ENCODE results near the gene ZKSCAN1.

ZKSCAN1 gene

DNA sequence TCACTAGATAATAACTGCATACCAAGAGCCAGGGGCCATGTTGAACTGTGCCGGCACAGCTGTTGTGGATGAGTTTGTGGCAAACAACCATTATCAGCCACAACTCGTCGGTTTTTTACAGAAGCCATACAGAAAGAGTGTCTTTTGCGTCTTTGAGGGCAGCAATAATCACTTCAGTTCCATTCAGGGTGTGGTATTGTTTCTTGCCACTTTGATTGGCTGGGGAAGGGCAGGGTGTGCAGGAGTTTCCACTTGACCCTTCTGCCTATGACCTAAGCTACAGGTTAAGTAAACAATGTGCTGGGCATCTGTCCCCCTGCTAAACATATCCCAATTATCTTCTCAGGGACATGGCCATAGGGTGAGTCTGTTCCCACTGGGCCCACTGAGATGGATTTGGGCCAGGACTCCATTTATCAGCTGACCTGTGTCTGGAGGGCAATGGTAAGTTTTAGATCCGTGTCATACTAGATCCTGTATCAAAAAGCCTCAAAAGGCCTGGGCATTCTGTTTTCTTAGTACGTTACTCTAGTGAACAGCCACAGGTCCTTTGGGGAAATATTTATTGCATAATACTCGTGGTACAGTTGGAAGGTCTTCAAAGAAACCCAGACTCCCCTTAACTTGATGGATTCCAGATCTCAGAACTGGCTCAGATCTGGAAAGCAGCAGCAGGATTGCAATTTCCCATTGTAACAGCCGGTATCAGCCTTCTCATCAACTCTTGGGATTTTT, 50.2 kb downstream of the ZKSCAN1 start:
- TF ChIP-seq, protein P1, sequence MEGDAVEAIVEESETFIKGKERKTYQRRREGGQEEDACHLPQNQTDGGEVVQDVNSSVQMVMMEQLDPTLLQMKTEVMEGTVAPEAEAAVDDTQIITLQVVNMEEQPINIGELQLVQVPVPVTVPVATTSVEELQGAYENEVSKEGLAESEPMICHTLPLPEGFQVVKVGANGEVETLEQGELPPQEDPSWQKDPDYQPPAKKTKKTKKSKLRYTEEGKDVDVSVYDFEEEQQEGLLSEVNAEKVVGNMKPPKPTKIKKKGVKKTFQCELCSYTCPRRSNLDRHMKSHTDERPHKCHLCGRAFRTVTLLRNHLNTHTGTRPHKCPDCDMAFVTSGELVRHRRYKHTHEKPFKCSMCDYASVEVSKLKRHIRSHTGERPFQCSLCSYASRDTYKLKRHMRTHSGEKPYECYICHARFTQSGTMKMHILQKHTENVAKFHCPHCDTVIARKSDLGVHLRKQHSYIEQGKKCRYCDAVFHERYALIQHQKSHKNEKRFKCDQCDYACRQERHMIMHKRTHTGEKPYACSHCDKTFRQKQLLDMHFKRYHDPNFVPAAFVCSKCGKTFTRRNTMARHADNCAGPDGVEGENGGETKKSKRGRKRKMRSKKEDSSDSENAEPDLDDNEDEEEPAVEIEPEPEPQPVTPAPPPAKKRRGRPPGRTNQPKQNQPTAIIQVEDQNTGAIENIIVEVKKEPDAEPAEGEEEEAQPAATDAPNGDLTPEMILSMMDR (conservative IDR thresholded peaks at IDR 0.05; ENCODE audit: control insufficient read depth, insufficient read depth, low read depth, low read length) = no peak
- H3K4me3 ChIP-seq (ENCODE audit: control insufficient read depth, low read depth, low read length) = no peak overlapping the region
- peak; percentile 95 for DNase-seq (ENCODE audit: low read depth)

DNA sequence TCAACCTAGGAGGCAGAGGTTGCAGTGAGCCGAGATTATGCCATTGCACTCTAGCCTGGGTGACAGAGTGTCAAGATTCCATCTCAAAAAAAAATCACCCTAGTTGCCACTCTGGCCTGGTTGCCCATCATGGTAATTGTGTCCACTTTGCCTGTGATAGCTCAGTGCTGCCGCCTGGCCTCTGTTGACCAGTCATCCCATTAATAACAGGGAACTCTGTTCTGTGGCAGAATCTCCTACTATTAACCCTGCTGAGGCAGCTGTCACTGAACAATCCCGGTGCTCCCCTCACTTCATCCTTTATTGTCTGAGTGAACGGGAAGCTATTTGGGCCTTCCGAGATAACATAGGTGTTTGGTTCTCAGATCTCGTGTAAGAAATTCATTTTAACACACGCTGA, 51.6 kb downstream of the ZKSCAN1 start:
- TF ChIP-seq, protein P1 (conservative IDR thresholded peaks at IDR 0.05; ENCODE audit: control insufficient read depth, insufficient read depth, low read depth, low read length) = no peak
- DNase-seq (ENCODE audit: low read depth) = no peak
- H3K4me3 ChIP-seq (ENCODE audit: control insufficient read depth, low read depth, low read length) = no peak overlapping the region

DNA sequence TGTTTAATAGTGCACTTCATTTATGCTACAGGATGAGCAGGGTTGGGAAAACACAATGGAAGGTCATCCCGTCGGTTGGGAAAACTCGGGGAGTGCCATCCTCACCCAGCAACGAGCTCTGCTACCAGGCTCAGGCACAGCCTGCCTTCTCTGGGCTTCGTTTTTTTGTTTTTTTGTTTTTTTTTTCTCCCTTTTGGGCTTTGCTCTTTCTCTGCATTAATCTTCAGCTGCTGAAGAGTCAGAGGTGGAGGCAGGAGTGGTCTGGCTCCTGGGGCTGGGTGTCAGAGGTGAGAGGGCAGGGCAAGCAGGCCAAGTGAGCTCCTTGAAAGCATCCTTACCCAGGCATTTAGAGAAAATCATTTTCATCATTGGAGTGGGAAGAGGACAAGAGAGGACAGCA, 54.6 kb downstream of the ZKSCAN1 start:
- DNase-seq (ENCODE audit: low read depth) = no peak
- H3K4me3 ChIP-seq (ENCODE audit: control insufficient read depth, low read depth, low read length) = no peak overlapping the region
- TF ChIP-seq, protein P1 (conservative IDR thresholded peaks at IDR 0.05; ENCODE audit: control insufficient read depth, insufficient read depth, low read depth, low read length) = no peak

DNA sequence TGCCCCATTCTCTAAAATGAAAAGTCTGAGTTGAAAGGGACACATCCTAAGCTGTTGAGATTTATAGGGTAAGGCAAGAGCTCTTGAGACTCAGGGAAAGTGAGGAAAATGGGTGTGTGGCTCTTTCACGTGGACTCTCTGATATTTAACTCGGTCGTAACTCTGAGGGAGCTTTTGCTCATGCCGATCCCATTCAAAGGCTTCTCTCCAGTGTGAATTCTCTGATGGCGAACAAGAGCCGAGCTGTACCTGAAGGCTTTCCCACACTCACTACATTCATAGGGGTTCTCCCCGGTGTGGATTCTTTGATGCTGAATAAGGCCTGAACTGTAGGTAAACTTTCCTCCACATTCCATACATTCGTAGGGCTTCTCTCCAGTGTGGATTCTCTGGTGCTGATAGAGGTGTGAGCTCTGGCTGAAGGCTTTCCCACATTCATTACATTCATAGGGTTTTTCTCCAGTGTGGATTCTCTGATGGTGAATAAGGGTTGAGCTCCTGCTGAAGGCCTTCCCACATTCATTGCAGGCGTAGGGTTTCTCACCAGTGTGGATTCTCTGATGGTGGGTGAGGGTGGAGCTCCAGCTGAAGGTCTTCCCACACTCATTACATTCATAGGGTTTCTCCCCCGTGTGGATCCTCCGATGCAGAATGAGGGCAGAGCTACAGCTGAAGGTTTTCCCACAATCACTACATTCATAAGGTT, 55.8 kb downstream of the ZKSCAN1 start:
- H3K4me3 ChIP-seq (ENCODE audit: control insufficient read depth, low read depth, low read length) = no peak overlapping the region
- DNase-seq (ENCODE audit: low read depth) = no peak
- TF ChIP-seq, protein P1 (conservative IDR thresholded peaks at IDR 0.05; ENCODE audit: control insufficient read depth, insufficient read depth, low read depth, low read length) = no peak

DNA sequence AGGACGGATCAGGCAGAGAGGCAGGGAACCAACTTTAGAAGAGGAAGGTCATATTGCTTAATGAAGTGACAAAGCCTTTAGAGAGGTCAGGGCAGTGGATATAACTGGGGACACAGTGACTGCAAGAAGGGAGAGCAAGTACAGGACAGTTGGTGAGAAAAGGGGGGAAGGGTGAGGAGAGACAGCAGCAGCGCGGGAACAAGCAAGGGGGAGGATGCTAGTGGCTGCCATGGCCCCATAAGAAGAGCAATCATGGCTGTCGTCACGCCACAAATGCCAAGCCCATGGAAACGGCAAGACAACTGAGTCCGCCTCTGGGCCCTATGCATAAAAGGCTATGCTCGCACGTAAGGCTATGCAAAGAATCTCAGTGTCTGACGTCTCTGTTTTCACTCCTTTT, 57.1 kb downstream of the ZKSCAN1 start:
- TF ChIP-seq, protein P1 (conservative IDR thresholded peaks at IDR 0.05; ENCODE audit: control insufficient read depth, insufficient read depth, low read depth, low read length) = no peak
- H3K4me3 ChIP-seq (ENCODE audit: control insufficient read depth, low read depth, low read length) = no peak overlapping the region
- DNase-seq (ENCODE audit: low read depth) = no peak

DNA sequence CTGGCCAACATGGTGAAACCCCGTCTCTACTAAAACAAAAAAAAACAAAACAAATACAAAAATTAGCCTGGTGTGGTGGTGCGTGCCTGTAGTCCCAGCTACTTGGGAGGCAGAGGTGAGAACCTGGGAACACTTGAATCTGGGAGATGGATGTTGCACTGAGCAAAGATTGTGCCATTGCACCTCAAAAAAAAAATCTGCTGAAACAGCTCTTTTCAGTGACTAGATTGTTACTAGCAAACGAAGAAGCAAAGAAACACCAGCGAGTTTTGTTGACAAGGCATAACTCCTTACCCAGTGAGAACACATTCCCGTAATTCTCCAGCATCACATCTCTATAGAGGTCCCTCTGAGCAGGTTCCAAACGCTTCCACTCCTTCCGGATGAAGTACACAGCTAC, 59.4 kb downstream of the ZKSCAN1 start:
- H3K4me3 ChIP-seq (ENCODE audit: control insufficient read depth, low read depth, low read length) = no peak overlapping the region
- DNase-seq (ENCODE audit: low read depth) = no peak
- TF ChIP-seq, protein P1 (conservative IDR thresholded peaks at IDR 0.05; ENCODE audit: control insufficient read depth, insufficient read depth, low read depth, low read length) = no peak
